ENCODE data around the gene PCK1. TPM values are rescaled to one million over a fixed set of nuclear protein-coding genes. Genes with fewer than 3 reads are reported as not detected.

Gene PCK1
- total and polyA plus RNA-seq, 8 donors: 0.12 to 311 (median 0.67) TPM

DNA sequence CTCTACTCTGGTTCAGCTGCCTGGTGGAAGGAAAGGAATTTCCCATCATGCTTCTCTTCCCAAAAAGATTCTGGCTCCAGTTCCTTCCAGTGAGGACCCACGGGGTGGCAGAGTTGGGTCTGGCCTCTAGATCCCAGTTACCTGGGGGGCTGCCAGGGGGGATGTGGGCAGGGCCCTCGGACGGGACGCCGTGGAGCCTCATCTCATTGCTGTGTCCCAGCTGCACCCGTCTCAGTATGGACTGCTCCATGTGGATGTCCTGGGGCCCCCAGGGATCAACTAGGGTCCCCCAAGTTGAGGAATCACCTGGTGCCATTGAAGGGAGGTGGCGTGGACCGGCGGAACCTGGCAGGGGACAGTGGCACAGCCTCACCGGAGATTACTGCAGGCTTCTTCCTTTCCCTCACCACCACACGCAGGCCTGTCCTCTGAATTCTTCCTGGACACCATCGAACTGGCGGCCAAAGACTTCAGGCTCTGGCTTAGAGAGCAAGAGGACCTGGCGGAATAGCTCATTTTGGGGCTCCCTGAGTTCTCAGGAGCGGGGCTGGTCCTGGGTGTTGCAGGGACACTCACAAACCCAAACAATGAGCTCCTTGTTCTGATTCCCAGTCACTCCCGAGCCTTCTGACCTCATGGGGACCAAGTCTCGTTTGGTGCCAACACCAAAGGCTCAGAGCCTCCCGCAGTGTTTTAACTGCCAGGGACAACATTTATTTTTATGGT is 50.8 kb downstream of the PCK1 start:
- DNase-seq: no peak
- TF ChIP-seq, protein P1, sequence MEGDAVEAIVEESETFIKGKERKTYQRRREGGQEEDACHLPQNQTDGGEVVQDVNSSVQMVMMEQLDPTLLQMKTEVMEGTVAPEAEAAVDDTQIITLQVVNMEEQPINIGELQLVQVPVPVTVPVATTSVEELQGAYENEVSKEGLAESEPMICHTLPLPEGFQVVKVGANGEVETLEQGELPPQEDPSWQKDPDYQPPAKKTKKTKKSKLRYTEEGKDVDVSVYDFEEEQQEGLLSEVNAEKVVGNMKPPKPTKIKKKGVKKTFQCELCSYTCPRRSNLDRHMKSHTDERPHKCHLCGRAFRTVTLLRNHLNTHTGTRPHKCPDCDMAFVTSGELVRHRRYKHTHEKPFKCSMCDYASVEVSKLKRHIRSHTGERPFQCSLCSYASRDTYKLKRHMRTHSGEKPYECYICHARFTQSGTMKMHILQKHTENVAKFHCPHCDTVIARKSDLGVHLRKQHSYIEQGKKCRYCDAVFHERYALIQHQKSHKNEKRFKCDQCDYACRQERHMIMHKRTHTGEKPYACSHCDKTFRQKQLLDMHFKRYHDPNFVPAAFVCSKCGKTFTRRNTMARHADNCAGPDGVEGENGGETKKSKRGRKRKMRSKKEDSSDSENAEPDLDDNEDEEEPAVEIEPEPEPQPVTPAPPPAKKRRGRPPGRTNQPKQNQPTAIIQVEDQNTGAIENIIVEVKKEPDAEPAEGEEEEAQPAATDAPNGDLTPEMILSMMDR (IDR thresholded peaks at IDR 0.05): no peak
- no peak for TF ChIP-seq POLR2A (IDR thresholded peaks at IDR 0.05)
- Histone ChIP-seq H3K27me3 (peaks cover 0 to 40% (median 0%) of the 10 kb centered on the region in 3 donors), H3K9me3 (no peaks in the 10 kb centered on the region), H3K27ac (no peak overlapping the region), H3K4me1 (no peaks in the 10 kb centered on the region), H3K36me3 (peaks cover 0 to 3% (median 0%) of the 10 kb centered on the region in 4 donors), H3K4me3 (no peak overlapping the region)
- intact Hi-C loops (cut with DNase I; ENCODE audit: low total_unique reads): no loop called here
- 63 to 75% (median 74%) methylated on average over 16 to 18 of the region's 18 CpGs for WGBS, 5 donors

GRCh38 chr20:57612436-57612835 is 51.5 kb downstream of the PCK1 start:
- TF ChIP-seq POLR2AphosphoS5 (IDR thresholded peaks at IDR 0.05): no peak
- TF ChIP-seq POLR2A (IDR thresholded peaks at IDR 0.05): no peak
- TF ChIP-seq, protein P1 (IDR thresholded peaks at IDR 0.05): no peak
- no peak for TF ChIP-seq EP300 (IDR thresholded peaks at IDR 0.05)
- intact Hi-C loops (cut with DNase I; ENCODE audit: low total_unique reads): no loop called here
- peak in 1 of 2 donors; percentile 10 for DNase-seq

DNA sequence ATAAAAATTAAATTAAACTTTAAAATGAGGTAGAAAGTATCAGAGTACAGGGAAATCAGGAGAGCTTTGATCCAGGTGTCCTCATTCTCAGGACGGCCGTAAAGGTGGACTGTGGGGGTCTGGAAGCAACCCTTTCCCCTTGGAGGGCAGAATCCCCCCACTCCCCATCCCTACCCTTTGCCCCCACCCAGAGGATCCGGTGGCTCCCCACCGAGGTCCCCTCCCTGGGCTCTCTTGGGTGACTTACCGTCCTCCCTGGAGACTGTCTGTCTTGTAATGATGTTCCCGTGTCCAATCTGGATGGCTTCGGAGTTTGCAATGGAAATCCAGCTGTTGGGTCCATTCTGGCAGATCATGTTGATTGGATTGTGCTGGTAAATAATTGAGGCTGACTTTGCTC is 52.0 kb downstream of the PCK1 start:
- H3K36me3 ChIP-seq: peaks cover 0 to 3% (median 0%) of the 10 kb centered on the region in 4 donors

More at GRCh38 chr20:57612436-57612835, 51.5 kb downstream of the PCK1 start:
- Histone ChIP-seq H3K36me3 (peaks cover 0 to 3% (median 0%) of the 10 kb centered on the region in 4 donors), H3K9me3 (no peaks in the 10 kb centered on the region), H3K27ac (no peak overlapping the region), H3K4me3 (no peak overlapping the region), H3K4me1 (no peaks in the 10 kb centered on the region), H3K27me3 (peaks cover 0 to 43% (median 0%) of the 10 kb centered on the region in 3 donors)
- WGBS, 5 donors: 83 to 91% (median 88%) methylated on average over 7 of the region's 7 CpGs

DNA sequence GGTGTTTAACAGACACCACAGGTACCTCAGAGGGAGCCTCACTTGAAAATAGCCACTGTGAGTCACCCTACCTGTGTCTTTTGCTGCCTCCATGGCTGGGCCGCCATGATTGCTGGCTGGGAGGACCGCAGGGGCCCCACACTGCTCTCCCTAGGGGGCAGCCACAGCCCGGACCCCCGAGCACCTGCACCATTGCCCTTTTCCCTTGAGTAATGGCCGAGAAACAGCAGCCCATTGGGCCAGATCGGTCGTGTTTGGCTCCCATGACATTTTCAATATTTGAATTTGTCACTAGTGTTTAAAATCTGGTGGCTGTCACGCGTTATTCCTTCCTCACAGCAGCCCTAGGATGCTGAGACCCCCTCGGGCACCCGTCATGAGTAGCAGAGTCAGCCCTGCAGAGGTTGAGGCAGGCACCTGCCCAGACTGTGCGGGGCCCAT is 52.6 kb downstream of the PCK1 start:
- Histone ChIP-seq H3K9me3 (no peaks in the 10 kb centered on the region), H3K4me1 (peaks cover 0 to 7% (median 0%) of the 10 kb centered on the region in 4 donors), H3K36me3 (peaks cover 0 to 3% (median 0%) of the 10 kb centered on the region in 4 donors), H3K4me3 (no peak overlapping the region), H3K27ac (no peak overlapping the region), H3K27me3 (peaks cover 0 to 36% (median 0%) of the 10 kb centered on the region in 3 donors)
- 75 to 85% (median 83%) methylated on average over 10 to 12 of the region's 12 CpGs for WGBS, 5 donors
- TF ChIP-seq, protein P1 (IDR thresholded peaks at IDR 0.05): no peak
- no peak for TF ChIP-seq POLR2AphosphoS5 (IDR thresholded peaks at IDR 0.05)
- no peak for TF ChIP-seq POLR2A (IDR thresholded peaks at IDR 0.05)
- no peak for TF ChIP-seq EP300 (IDR thresholded peaks at IDR 0.05)
- intact Hi-C loops (cut with DNase I; ENCODE audit: low total_unique reads): no loop called here
- no peak for DNase-seq

More for the DNA sequence above, 52.0 kb downstream of the PCK1 start:
- Histone ChIP-seq H3K27me3 (peaks cover 0 to 42% (median 0%) of the 10 kb centered on the region in 3 donors), H3K4me3 (no peak overlapping the region), H3K9me3 (no peaks in the 10 kb centered on the region), H3K4me1 (peaks cover 0 to under 1% (median 0%) of the 10 kb centered on the region in 4 donors), H3K27ac (no peak overlapping the region)
- 78 to 89% (median 87%) methylated on average over 7 of the region's 7 CpGs for WGBS, 5 donors
- no peak for DNase-seq
- no peak for TF ChIP-seq POLR2A (IDR thresholded peaks at IDR 0.05)
- intact Hi-C loops (cut with DNase I; ENCODE audit: low total_unique reads): no loop called here

All from stomach (tissue), 9 donors.